Activated T-helper 1 cell treated with Interleukin-2 at 50 U/mL for 16 hours (primary cell): ENCODE measurements around the gene ARMC12.
"Not testable (repeated sequence)": the region's sequence is repeated elsewhere in the genome, so short reads cannot be mapped to it uniquely, and the experiment has no call there.

Experiments used
- DNase-seq: peaks from one replicate; pipeline ENCODE4 v3.0.0-alpha.2; 2020; ENCODE audit warnings: low read depth

Gene ARMC12

DNA sequence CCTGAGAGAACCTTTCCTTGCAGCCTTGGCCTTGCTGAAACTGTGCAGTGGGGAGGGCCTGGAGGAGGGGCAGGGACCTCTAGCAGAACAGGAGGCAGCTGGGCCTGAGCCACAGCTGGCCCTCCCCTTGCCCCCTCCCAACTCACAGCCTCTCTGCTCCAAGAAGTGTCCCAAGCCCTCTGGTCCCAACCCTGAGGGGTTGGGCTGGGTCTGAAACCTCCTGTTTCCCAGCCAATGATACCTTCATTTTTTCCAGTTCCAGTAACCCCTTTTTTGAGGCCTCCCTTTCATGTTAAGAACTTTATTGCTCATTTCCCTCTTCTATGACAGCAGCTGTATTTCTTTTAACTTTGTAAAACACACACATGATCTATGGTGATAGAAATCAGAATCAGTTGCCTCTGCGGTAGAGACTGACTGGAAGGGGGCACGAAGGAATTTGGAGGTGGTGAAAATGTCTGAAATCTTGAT, 17.9 kb upstream of the ARMC12 start:
- DNase-seq = no peak

DNA sequence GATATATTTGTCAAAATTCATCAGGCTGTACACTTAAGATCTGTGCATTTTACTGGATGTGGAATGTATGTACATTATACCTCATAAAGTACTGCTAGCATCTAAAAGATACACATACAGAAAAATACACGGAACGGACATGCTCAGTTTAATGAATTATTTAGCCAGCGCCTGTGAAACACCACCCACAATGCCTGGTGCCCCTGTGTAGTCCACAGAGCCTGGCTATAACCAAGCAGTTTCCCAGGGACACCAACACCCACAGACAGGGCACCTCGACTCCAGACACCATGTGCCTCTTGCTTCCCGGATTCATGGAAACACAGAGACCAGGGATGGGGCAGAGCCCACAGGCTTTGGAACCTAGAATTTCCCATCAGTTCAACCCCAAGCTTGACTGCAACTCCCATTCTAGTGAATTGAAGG, 17.4 kb upstream of the ARMC12 start:
- DNase-seq = no peak

DNA sequence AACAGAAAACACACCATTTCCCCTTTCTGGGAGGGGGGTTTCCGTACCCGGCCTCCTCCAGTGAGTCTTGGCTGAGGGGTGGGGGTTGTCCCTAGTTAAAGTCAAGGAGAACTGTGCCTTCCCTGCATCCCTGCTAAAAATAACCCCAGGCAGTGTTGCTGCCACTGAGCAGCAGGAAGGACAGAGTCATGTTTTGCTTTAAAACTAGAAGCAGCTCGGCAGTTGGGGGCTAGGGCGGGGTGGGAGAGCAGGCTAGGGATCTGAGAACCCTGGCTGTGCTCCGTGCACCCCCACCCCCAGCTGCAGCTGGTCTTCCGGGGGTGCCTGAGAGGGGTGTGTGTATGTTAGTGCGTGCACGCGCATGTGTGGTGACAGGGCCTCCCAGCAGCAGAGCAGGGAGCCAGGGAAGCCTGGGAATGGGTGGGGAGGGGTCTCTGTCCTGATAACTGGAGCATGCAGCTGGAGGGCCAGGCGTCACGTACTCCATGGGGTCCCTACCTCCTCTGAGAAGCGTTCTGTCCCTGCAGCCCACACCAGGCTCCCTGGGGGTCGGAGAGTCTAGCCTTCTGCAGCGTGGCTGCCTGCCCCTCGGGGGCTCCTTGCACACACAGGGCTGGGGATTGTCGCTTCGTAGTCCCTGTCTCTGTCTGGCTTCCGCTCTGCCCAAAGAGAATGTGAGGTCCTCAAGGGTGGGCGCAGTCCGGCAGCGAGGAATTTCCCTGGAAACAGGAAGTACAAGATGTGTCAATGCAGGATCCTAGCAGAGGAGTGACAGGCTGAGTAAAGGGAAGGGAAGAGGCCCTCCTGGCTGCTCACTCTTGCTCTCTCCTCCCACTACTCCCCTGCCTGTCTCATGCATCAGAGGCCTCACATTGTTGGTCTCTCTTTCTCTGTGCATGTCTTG, 16.8 kb upstream of the ARMC12 start:
- DNase-seq = no peak

DNA sequence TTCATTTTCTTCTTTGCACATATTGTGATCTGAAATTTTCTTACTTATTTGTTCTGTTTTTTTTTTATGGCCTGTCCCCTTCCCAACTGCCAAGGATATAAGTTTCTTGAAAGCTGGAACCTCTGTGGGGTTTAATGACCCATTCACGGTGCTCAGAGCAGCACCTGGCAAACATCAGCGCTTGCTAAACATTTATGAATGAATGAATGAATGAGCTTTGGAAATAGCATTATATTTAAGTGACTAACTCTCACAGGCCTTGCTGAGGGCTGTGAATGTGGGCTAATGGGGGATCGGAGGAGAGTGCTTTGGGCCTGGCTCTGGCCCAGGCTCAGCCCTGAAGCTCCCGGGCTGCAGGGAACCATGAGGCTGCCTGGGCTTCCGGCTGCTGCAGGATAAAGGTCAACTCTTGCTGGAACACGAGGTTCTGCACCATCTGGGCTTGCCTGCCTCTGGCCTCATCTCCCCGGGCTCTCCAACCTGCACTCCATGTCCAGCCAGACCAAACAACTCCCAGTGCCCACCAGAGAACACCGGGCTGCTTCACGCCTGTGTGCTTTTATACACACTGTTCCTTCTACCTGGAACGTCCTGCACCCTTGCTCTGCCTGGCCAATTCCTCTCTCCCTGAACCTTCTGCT, 14.6 kb upstream of the ARMC12 start:
- no peak for DNase-seq

DNA sequence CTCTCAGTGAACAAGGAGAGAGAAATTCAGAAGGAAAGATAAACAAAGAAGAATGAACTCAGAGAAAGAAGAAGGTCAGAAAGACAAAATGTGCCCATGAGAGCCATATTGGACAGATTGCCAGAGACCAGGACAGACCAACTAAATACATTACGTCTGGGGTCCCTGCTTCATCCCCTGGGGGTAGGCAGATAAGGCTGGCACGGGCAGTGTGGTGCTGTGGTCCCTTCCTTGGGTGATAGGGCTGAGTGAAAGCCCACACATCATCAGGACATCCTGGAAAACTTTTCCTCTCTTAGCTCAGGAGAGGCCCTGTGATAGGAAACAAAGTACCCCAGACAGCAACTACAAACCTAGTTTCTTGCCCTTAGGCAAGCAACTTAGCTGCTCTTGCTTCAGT, 13.2 kb upstream of the ARMC12 start:
- no peak for DNase-seq

DNA sequence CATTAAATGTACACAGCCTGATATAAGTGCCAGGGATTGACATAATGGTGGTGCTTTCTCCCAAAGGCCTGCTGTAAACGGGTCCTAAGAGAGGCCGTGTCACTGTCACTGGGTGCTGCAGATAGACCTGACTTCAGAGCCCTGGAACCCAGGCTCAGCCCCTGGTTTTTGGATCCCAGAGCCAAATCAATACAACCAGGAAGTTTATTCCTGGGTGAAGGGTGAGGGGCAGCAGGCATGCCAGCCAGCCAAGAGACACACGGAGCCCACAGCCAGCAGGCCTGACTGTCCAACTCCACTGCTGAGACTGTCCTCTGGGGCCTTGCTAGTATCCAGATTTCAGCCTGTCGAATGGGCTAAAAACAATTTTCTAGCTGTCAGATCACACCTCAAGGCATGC, 12.8 kb upstream of the ARMC12 start:
- no peak for DNase-seq

DNA sequence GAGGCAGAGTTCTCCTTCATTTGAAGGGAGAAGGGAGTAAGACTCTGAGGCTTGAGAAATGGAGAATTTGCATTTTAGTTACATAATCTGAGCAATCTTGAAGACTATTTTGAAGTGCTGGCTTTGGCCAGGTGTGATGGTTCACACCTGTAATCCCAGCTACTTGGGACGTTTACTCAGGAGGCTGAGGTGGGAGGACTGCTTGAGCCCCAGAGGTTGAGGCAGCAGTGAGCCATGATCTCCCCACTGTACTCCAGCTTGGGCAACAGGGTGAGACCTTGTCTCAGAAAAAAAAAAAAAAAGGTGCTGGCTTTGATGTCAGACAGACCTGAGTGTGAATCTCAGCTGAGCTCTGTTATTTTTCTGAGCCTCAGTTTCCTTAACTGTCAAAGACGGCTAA, 12.4 kb upstream of the ARMC12 start:
- no peak for DNase-seq

DNA sequence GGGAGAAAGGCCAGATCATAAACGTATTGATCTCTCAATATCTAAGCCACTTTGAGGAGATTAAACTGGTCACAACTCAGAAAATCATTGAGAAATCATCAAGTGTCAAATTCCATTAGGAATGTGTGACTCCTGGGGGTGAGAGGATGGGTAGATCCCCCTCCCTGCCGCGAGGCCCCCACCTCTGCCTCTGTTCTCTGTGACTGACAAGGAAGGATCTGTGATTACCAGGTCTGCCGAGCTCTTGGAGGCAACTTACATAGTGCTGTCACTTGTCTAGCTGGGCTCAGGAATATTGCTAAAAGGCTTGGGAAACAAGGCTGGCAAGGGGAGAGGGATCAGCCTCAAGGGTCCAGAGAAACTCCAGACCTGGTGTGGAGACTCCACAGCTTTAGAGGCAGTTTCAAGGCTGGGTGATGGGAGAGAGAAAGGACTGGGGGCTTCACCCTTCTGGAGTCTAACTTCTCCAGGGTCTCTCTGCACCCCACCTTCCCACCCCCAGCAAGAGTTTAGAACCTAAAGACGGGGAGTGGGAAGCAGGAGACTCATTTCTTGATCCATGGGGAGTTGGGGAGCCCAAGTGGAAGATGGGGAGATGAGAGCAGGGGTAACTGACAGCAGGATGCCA, 11.6 kb upstream of the ARMC12 start:
- DNase-seq = no peak

DNA sequence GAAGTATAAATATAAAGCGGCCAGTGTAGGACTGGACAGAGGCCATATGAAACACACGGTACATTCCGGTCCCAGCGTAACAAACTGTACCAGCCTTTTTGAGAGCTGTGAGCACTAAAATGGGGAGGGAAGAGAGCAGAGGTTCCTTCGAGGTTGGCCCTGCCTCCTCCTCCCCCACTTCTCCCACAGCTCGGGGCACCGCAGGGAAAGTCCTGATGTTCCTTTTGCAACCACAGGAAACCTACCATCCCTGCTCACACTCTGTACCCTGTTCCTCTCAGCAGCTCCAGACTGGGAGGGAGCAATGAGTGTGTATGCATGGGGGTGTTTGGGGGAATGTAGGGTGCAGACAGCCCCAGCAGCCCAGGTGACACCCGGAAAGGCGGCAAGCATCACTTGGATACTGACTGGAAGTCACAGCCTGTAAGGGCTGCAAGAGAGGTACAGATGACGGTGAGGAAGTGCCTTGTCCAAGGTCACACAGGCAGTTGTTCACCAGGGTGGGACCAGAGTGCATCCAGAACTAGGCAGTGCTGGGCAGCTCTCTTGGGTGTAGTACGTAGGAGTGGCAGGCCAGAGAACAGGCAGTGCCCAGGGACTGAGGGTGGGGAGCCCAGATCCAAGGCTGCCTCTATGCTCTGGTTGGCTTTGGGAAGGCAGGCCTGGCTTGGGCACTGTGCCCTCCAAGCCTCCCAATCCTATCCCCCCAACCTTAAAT, 11.0 kb upstream of the ARMC12 start:
- no peak for DNase-seq

DNA sequence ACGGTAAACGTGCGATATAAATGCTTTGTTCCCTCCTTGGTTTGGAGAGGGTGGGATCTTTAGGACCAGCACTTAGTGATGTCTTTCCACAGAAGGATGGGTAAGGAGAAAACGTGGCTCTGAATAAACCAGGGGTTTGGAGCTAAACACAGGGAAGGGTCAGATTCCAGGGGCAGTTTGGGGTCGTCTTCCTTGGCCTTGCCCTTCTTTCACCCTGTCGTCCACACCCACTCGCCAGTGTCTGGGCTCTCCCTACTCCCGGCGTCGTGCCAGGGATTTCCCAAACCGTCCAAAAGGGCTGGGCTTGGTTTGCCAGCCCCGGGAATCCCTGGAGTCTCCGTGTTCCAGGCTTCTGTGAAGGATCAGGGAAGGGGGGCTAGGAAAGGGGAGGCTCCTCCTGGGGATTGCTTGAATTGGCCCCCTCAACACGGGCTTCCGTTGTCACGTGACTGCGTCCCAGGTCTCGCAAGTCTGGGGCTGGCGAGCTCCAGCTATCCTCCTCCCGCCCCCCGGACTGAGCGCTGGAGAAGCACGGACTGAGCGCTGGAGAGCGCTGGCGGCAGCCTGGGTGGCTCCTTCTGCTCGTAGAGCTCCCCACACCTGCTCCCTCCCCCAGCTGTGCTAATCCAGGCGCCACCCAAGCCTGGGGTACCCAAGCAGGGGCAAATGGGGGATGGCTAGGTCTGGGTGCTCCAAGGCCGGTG, 9.4 kb upstream of the ARMC12 start:
- DNase-seq = no peak

DNA sequence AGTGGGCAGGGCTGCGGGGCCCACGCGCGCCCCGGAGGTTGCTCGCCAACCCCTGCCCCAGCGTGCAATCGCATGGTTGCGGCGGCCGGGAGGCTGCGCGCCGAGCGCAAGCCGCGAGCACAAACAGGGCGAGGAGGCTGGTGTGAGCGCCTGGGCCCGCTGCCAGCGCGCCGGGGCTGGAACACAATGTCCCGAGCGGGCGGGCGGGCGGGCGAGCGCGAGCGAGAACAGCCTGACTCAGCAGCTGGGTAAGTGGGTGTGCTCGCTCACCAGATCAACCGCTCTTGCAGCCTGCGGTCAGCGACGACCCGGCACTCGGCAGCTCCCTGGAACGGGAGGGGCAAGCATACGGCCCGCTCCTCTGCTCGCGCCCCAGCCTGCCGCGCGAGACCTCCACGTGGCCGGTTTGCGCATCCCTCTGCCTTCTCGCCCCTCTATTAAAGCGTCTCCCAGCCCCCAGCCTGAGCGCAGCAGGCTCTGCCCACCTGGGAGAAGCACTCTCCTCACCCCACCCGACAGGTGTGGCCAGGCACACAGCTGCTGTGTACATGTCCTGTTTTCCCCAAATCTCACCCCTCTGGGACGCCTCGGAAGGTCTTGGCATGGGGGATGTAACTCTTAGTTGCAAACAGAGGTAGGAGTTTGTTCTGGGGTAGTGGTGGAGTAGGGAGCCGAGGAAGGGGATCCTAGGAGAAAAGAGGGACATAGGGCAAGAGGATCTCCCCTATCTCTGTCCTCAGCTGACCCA, 8.7 kb upstream of the ARMC12 start:
- peak; percentile 83 for DNase-seq

DNA sequence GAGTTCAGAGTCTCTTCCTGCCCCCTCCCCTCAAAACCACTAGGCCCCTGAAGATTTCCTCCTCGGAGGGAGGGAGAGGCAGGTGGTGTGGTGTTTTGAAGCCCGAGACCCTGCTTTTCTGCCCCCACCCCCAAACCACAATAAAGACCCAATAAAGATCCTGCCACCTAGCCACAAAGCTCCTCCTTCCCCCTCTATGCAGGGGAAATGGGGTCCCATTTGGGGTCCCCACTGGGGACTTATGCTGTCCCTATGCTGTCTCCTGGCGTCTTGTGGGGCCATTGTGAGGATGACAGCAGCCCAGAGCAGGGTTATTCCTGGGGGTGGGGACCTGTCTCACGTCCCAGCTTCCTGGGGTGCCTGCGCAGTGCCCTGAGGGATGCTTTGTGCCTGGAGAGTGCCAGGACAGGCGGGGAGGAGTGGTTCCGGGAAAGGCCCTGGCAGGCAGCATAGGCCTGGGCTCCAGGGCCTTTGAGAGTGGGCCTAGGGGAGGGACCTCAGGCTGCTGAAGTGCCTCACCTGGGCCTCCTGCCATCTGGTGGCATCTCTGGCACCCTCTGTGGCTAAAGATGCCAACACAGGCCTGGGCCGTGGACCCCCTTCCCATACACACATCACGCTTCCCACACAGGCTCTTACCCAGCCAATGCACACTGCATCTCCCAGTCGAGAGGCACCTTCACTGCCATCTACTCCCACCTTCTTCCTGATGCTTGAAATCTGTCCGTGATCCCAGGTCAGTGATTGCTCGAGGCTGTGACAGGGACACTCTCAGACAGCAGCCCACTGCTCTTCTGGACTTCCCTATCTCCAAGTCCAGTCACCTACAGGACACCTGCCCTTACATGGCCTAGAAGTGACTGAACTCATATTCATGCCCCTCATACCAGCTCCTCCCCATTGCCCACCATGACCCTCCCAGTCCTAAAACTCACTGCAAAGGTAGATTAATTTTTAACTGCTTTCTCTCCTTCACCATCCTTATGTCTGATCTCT, 7.9 kb upstream of the ARMC12 start:
- no peak for DNase-seq

DNA sequence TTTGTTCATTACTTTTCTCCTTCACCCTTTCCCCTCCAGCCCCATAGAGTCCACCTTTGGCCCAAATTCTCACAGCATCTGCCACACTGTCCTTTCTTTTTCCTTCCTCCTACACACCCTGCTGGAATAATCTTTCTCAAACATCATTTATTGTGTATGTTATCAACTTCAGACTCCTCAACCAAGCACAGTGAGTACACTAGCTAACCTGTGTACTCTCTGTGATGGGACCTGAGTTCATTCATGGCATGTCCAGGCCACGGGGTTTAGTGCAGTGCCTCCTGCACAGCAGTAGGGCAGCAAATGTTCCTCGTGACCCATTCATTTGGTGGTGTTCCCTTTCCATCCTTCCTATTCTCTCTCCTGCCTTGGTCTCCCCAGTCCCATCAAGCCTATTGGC, 7.1 kb upstream of the ARMC12 start:
- no peak for DNase-seq

DNA sequence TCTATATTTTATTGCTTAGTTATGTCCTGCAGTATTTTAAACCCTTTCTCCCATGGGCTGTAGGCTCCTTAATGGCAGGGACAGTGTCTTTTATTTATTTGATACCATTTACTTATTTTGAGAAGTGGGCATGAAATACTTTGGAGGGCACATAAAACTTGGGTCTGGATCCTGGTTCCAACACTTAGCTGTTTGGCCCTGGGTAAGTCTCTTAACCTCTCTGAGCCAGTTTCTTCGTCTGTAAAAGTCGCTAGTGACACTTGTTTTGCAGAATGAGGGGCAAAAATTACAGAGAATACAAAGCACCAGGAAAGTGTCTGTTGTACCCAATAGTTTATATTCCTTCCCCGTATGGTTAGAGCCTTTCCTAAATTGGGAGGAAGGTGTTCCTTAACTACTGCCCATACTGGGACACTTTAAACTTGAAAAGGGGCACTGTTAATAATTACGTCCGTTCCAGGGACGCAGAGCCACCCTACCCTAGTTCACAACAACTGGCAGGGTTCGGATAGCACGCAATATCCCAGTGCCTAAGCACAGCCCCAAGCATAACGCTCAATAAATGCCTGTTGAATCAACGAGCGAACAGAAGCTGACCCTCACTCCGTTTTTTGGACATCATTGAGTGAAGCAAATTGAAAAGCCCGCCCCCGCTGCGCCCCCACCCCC, 6.0 kb upstream of the ARMC12 start:
- DNase-seq = no peak

DNA sequence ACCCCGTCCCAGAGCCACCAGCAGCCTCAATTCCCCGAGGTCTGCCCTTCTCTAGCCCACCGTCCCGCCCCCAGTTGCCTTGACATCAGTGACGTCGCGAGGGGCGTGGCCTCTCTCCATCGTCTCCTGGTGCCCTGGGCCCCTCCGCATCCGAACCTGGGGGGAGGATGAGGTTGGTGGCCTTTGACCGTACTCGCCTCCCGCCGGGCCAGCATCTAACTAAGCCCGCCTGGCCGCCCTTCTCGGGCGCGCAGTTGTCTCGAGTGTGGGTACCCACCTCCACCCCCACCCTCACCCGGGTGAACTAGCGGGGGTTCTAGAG, 5.5 kb upstream of the ARMC12 start:
- peak; percentile 82 for DNase-seq

DNA sequence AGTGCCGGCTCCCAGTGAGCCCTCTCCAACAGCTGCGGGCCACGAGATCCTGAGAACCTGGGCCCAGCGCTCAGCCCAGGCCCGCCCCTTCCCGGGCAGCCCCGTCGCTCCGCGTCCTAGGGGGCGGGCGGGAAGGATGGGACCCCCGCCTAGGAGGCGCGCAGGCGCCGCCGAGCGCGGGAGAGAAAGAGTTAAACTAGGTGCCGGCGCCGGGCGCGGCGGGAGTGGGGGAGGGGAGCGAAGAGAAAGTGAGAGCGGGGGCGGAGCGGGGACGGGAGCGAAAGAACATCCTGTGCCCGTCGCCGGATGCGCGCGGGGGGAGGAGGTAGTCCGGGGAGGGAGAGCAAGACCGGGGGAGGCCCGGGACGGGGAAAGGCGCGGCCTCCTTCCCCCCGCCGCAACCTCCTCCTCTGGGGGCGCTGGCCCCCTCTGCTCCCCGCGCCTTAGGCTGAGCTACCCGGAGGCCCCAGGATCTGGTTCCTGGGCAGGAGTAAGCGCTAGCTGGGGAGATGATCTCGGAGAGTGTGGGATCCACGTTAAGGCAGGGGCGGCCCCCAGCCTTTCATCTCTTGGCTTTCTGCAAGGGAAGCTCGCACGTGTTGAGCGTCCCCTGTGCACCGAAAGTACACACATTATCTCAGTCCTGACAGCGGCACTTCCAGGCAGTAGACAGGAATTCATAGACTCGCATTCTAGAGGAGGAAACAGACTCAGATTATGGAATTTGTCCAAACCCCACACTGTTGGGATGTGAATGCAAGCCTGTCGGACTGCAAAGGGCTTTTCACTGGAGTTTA, 4.9 kb upstream of the ARMC12 start:
- DNase-seq = peak; percentile 90

DNA sequence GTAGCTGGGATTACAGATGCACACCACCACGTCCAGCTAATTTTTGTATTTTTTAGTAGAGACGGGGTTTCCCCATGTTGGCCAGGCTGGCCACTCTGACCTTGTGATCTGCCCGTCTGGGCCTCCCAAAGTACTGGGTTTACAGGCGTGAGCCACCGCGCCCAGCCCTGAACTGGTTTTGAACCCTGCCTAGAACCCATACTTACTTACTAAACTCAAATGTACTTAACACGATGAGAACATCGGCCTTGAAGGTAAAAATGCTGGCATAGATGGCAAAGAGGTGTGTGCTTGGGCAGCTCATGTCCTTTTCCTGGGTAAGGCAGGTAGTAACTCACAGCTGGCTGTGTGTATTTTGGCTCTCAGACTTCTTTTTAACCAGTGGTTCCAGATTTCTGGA, 3.2 kb upstream of the ARMC12 start:
- no peak for DNase-seq

DNA sequence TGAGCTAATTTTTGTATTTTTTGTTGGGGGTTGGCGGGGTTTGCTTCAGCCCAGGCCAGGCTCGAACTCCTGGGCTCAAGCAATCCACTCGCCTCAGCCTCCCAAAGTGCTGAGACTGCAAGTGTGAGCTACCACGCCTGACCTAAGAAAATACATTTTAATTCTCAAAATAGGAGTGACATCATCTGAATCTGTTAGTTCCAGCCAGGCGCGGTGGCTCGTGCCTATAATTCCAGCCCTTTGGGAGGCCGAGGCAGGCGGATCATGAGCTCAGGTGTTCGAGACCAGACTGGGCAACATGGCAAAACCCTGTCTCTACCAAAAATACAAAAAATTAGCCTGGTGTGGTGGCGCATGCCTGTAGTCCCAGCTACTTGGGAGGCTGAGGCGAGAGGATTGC, 2.5 kb upstream of the ARMC12 start:
- DNase-seq = not testable (repeated sequence)

DNA sequence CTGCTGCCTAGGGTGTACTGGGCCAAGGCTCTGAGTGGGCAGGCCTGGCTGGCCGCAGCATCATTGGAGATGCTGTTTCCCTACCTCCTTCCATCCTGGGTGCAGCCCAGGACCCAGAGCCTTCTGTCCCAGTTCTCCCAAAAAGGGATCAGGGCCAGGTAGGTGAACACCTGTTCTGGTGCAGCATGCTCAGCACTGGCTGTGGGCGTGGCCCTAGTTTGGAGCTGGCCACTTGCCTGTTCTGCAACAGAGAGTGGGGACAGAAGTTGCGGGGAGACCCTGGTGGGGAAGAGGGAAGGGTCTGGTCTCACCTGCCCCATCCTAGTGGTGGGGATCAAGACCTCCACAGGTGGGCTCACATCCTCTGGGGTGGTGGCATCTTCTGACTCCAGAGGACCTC, 1.4 kb upstream of the ARMC12 start:
- no peak for DNase-seq
